Pancreas (tissue), 10 donors: ENCODE results near the gene NAXE. TPM values are rescaled to one million over a fixed set of nuclear protein-coding genes. Genes with fewer than 3 reads are reported as not detected.
"Not testable (repeated sequence)": the region's sequence is repeated elsewhere in the genome, so short reads cannot be mapped to it uniquely, and the experiment has no call there.

Experiments used
- ATAC-seq, 4 donors: fragments of 200-7000 bp; cut with Tn5 transposase; one replicate each; pipeline versions ENCODE4 v1.8.0 to v1.9.1; 2020; ENCODE audit warnings: mild to moderate bottlenecking in 4 of 4, moderate library complexity in 4 of 4
- DNase-seq, 6 donors: peaks; one replicate each; pipeline ENCODE4 v3.0.0-alpha.2; 2020
- FAIRE-seq: peaks from 2 replicates; lab custom pipeline; 2012; peaks lifted over from hg19 to GRCh38; lab: Jason Lieb, UNC
- H3K27ac ChIP-seq, 4 donors: fragments of 200-600 bp; sonication (generic); 1 replicate in 3 of 4; 2 replicates in 1 of 4; pipeline versions ENCODE4 v1.5.0 to v1.8.0; 2020
- H3K27me3 ChIP-seq, 4 donors: fragments of 200-600 bp; one replicate each; pipeline ENCODE4 v1.8.0; 2021
- H3K36me3 ChIP-seq, 3 donors: fragments of 200-600 bp; sonication (generic) in 1 of 3; one replicate each; pipeline versions ENCODE4 v1.5.0 to v1.8.0; 2020 to 2021
- H3K4me1 ChIP-seq, 3 donors: fragments of 200-600 bp; one replicate each; pipeline ENCODE4 v1.8.0; 2021
- H3K4me3 ChIP-seq, 4 donors: fragments of 200-600 bp; sonication (generic) in 2 of 4; one replicate each; pipeline versions ENCODE4 v1.5.0 to v1.8.0; 2020 to 2021
- H3K9me3 ChIP-seq, 4 donors: fragments of 200-600 bp; one replicate each; pipeline ENCODE4 v1.8.0; 2021
- CTCF ChIP-seq, 4 donors: fragments of 200-600 bp; sonication (generic) in 3 of 4; IDR thresholded peaks; one replicate each; pipeline versions ENCODE4 v1.5.0 to v1.8.0; 2021; ENCODE audit warnings: antibody characterized with exemption in 4 of 4
- WGBS, 2 donors: extraction: QIAGEN DNeasy Blood & Tissue Kit; methylation state at CpG; one replicate each; pipeline ENCODE4 v1.1.7; 2013; 5-methylcytosine and 5-hydroxymethylcytosine counted together
- intact Hi-C, 3 donors: fragments of 100-400 bp; cut with DNase I; formaldehyde crosslinking; loops; one replicate each; pipeline versions ENCODE4 v1.11.1 to v1.14.2; 2022
- polyA plus RNA-seq, 2 donors: library from polyadenylated mRNA; stranded (reverse); fragments of 200-250 nt; gene quantifications; one replicate each; pipeline ENCODE4 v1.2.3, GENCODE V29; 2013
- total RNA-seq, 6 donors: library from RNA; stranded (reverse); fragmentation: NEBNext Ultra II Directional in 4 of 6; extraction: Animal tissue kit (Norgen Biotek cat#: 25700) in 4 of 6; gene quantifications; one replicate each; pipeline versions ENCODE4 v1.2.1 to v1.2.4, GENCODE V29; 2021 to 2023
- donor health status: healthy with polysubstance abuse.
- donor health status: DM: no; HTN: no; CAD: no; lungs with moderate emphysema.
- donor health status: DM: no; HTN: no; CAD: no.
- donor health status: control.
- donor health status: control.
- donor health status: Bipolar disorder and iron deficiency.
- donor health status: DM: yes; HTN: yes; CAD: no.
- donor health status: DM: no; HTN: no; CAD: no.
- donor health status: DM: no; HTN: no; CAD: no.
- donor health status: DM: yes; HTN: yes; CAD: no.

Gene NAXE
- total and polyA plus RNA-seq, 8 donors = 23.9 to 60.4 (median 36.1) TPM

GRCh38 chr1:156629823-156630449 is 38.4 kb downstream of the NAXE start:
- intact Hi-C loops = loop anchor here in 1 of 3 donors (5.0 kb wide), 1 partner anchor 253 kb away; no protein-coding TSS in a partner anchor
- no peaks in the 10 kb centered on the region for H3K9me3 ChIP-seq
- FAIRE-seq = no peak
- no peak for ATAC-seq
- H3K36me3 ChIP-seq = no peaks in the 10 kb centered on the region
- no peak for DNase-seq
- no peak overlapping the region for H3K27ac ChIP-seq
- WGBS, 2 donors = 79 to 81% methylated on average over 8 of the region's 8 CpGs
- TF ChIP-seq CTCF (IDR thresholded peaks at IDR 0.05) = no peak
- peaks cover 0 to 15% (median 2%) of the 10 kb centered on the region in 4 donors for H3K27me3 ChIP-seq
- H3K4me1 ChIP-seq = peaks cover 0 to 8% (median 4%) of the 10 kb centered on the region in 3 donors
- no peak overlapping the region for H3K4me3 ChIP-seq

GRCh38 chr1:156631152-156631551 is 39.6 kb downstream of the NAXE start:
- H3K4me1 ChIP-seq, H3K36me3 ChIP-seq, H3K4me3 ChIP-seq, FAIRE-seq, H3K9me3 ChIP-seq, ATAC-seq, H3K27me3 ChIP-seq, intact Hi-C loops, H3K27ac ChIP-seq, DNase-seq: not testable (repeated sequence)
- 64 to 66% methylated on average over 9 of the region's 9 CpGs for WGBS, 2 donors

- TF ChIP-seq CTCF (IDR thresholded peaks at IDR 0.05) = no peak
- Histone ChIP-seq H3K27ac (no peak overlapping the region), H3K27me3 (no peaks in the 10 kb centered on the region), H3K4me1 (no peaks in the 10 kb centered on the region), H3K4me3 (no peak overlapping the region), H3K9me3 (no peaks in the 10 kb centered on the region), H3K36me3 (no peaks in the 10 kb centered on the region)
- FAIRE-seq (no peak), ATAC-seq (no peak), DNase-seq (no peak)
- intact Hi-C loops = no loop called here
- 57 to 69% methylated on average over 3 of the region's 3 CpGs for WGBS, 2 donors
Observed at GRCh38 chr1:156632355-156632754, 40.8 kb downstream of the NAXE start.

- FAIRE-seq (no peak), DNase-seq (no peak), ATAC-seq (no peak)
- TF ChIP-seq CTCF (IDR thresholded peaks at IDR 0.05) = no peak
- H3K27me3 ChIP-seq = peaks cover 0 to 20% (median 0%) of the 10 kb centered on the region in 4 donors
- intact Hi-C loops = no loop called here
- H3K4me1 ChIP-seq = peaks cover 5 to 8% (median 5%) of the 10 kb centered on the region in 3 donors
- no peaks in the 10 kb centered on the region for H3K36me3 ChIP-seq
- WGBS, 2 donors = 57 to 69% methylated on average over 6 to 8 of the region's 8 CpGs
- H3K9me3 ChIP-seq = no peaks in the 10 kb centered on the region
- H3K27ac ChIP-seq = no peak overlapping the region
- no peak overlapping the region for H3K4me3 ChIP-seq
Observed at GRCh38 chr1:156638189-156638985, 46.8 kb downstream of the NAXE start.

GRCh38 chr1:156639601-156640101 is 48.1 kb downstream of the NAXE start:
- TF ChIP-seq CTCF (IDR thresholded peaks at IDR 0.05) = no peak
- ATAC-seq = no peak
- H3K27me3 ChIP-seq = peaks cover 0 to 20% (median 0%) of the 10 kb centered on the region in 4 donors
- peaks cover 5 to 8% (median 5%) of the 10 kb centered on the region in 3 donors for H3K4me1 ChIP-seq
- no peak overlapping the region for H3K4me3 ChIP-seq
- WGBS, 2 donors = 40 to 65% methylated on average over 6 of the region's 6 CpGs
- intact Hi-C loops = no loop called here
- no peaks in the 10 kb centered on the region for H3K36me3 ChIP-seq
- no peak for DNase-seq
- no peak for FAIRE-seq
- no peak overlapping the region for H3K27ac ChIP-seq
- H3K9me3 ChIP-seq = no peaks in the 10 kb centered on the region
